HG02840 (cell line): Measurements from ENCODE around the gene NFAM1.

Experiments used
- ATAC-seq: cut with Tn5 transposase; IDR thresholded peaks from one replicate; pipeline ENCODE4 v1.9.1; 2021; ENCODE audit warnings: mild to moderate bottlenecking, moderate library complexity, moderate number of reproducible peaks; ENCODE audit not compliant: unreplicated experiment, low FRiP score

NFAM1 gene, protein sequence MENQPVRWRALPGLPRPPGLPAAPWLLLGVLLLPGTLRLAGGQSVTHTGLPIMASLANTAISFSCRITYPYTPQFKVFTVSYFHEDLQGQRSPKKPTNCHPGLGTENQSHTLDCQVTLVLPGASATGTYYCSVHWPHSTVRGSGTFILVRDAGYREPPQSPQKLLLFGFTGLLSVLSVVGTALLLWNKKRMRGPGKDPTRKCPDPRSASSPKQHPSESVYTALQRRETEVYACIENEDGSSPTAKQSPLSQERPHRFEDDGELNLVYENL

GRCh38 chr22:42432020-42432596 is at the start of gene NFAM1:
NFAM1 (minus strand) TSS chr22:42432403; CDS start chr22:42432357, 46 bp downstream.
- ATAC-seq: no peak

DNA sequence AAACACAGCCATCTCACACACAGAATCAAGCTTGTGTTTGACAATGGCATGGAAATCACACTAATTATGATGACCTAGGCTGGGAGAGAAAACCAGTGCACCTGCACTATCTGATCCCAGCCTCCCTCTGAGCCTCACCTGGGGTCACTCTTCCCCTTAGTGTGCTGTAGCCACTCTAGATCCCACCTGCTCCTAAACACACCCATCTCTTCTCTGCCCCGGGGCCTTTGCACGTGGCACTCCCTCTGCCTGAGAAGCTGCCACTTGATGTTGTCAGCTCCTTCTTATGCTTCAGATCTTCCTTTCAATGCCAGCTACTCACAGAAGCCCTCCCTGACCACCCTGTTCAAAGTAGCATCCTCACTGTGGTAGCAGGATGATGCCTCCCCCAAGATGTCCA is 42.9 kb upstream of the NFAM1 start:
- ATAC-seq: no peak

- ATAC-seq: no peak
Observed at GRCh38 chr22:42473484-42474193, 41.4 kb upstream of the NFAM1 start.

DNA sequence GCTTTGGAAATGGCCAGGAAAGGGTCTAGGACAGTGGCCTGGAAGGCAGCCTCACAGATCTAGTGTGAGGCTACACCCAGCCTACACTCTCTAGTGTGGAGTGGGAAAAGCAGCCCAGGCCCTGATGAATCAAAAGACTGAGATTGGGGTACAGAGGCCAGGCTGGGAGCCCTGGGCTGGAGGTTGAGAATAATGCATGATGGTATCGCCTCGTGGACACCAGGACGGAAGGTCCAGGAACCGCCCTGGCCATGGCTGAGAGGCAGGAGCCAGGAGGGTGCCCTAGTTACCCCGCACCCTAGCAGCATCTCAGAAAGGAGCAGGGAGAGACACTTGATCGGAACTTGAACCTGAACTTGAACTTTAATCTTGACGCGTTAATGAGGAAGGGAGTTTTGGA is 40.5 kb upstream of the NFAM1 start:
- no peak for ATAC-seq

GRCh38 chr22:42471441-42471840 is 39.2 kb upstream of the NFAM1 start:
- no peak for ATAC-seq

- ATAC-seq: no peak
Observed at GRCh38 chr22:42470366-42471082, 38.3 kb upstream of the NFAM1 start.

DNA sequence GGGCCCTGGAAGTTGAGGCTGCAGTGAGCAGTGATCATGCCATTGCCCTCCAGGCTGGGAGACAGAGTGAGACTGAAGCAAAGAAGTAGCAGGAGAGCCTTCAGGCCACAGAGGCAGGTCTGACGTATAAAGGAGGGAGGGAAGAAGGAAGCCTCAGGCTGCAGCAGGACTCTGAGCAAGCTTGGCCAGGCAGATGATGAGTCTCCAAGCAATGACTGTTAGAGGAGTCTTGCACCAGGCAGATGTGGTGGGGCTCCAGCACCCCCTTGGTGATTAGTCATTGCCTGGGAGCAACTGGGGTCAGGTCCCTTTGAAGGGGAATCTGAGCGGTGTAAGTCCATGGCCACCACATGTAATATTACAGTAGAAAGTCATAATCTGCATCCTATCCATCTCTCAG is 36.6 kb upstream of the NFAM1 start:
- no peak for ATAC-seq

DNA sequence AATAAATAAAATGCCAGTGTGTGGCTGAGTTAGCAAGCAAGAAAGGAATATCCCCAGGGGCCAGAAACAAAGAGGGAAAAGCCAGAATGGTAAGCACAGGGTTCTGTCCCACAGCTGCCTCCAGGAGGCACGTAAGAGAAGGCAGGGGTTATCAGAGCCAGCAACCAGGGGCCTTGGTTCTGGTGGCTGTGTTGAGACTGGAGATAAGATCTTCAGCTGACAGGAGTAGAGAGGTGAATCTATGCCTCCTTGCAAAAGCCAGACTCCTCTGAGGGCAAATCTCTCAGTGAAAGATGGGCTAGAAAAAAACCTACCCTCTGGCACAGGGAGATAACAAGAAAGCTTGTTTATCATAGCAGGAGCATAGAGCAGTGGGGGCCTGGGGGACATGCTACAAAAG is 29.8 kb upstream of the NFAM1 start:
- no peak for ATAC-seq

- ATAC-seq: no peak
Observed at GRCh38 chr22:42461511-42461910, 29.3 kb upstream of the NFAM1 start.

GRCh38 chr22:42459287-42460063 is 27.3 kb upstream of the NFAM1 start:
- ATAC-seq: no peak

GRCh38 chr22:42452916-42453315 is 20.7 kb upstream of the NFAM1 start:
- no peak for ATAC-seq

GRCh38 chr22:42452456-42452855 is 20.3 kb upstream of the NFAM1 start:
- ATAC-seq: no peak

DNA sequence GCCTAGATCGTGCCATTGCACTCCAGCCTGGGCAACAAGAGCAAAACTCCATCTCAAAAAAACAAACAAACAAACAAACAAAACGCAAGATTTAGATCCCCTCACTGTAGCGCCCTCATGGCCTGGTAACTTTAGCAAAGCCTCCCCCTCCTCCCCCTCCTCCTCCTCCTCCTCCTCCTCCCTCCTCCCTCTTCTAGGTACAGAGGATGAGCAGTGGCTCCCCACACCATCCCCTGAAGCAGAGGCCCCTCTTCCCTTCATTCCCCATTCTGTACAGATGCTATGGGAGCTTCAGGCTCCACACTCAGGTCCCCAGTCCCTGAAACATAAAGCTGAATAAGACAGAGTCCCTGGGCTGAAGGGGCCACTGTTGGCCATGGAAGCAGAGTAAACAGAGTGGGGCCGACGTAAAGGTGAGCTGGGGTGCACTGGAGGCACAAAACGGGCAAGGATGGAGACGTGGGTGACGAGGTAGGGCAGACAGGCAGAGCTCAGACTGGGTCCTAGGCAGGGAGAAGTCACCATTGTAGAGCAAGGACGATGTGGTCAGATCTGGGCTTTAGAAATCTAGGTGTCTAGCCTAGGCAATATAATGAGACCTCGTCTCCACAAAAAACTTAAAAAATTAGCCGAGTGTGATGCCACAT is 19.4 kb upstream of the NFAM1 start:
- no peak for ATAC-seq

DNA sequence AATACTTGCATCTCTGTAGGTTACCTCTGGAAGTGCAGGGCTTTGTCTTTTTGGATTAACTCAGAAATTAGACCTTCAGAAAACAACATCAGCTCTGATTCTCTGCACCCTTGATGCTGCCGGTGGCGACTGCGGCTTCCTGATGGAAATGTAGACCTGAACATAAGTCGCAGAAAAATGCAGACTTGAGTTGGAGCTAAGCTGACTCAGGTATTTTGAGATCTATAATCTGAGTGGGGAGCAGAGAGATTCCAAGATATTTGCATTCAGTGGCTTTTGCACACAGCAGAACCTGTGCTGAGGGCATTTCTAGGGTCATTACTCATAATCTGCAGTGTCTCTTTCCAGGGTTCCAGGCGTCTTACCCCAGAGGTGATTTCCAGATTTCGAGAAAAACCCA is 18.7 kb upstream of the NFAM1 start:
- ATAC-seq: no peak

- no peak for ATAC-seq
Observed at GRCh38 chr22:42446151-42446550, 13.9 kb upstream of the NFAM1 start.

GRCh38 chr22:42444077-42444904 is 12.1 kb upstream of the NFAM1 start:
- ATAC-seq: no peak

DNA sequence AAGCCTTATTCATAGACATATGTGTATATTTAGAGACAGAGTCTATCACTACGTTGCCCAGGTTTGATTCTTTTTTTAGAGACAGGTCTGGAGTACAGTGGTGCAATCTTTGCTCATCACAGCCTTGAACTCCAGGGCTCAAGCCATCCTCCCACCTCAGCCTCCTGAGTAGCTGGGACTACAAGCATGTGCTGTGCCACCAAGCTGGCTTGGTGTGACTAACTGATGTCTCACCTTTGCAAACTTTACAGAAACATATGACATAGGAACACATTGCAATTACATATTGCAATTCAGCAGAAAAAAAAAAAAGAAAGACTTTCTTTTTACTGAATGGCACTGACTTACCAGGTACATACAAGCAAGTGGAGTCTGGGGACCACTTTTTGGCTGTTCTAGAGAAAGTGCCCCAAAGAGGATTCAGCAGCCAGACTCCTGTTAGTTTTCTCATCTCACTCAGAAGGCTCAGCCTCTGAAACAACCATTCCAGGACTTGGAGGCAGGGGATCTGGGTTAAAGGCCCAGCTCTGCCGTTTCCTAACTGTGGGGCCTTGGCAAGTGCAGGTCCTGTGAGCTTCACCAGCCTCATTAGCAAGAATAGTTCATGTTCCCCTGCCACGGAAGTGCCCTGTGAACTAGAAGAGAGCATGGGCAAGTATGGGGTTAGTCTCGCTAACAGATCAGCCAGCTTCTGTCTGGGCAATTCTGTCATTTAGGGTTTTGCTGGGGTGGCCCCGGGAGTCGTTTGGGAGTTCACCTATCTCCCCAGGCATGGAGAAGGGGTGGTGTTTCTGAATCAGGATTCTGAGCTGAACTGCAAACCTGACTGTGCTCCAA is 11.3 kb upstream of the NFAM1 start:
- ATAC-seq: no peak

DNA sequence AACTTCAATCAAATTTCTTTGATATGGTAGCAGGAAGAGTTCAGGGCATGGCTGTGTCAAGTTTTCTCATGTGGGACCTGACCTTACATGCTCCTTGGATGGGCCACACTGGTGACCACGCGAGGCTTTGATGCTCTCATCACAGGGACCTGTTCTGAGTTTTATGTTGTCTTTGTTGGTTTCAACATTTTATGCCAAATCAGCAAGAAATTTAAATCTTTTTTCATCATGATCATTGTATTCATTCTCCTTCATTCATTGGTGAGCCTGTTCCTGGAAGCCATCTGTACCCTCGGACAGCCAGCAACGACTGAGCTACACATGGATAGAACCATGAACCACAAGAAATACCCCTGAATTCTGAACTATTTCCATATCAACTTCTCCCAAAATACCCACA is 10.5 kb upstream of the NFAM1 start:
- ATAC-seq: no peak
